Measurements from ENCODE around the gene KRTAP10-12. TPM values are rescaled to one million over a fixed set of nuclear protein-coding genes. Genes with fewer than 3 reads are reported as not detected.
"Not testable (repeated sequence)": the region's sequence is repeated elsewhere in the genome, so short reads cannot be mapped to it uniquely, and the experiment has no call there.

The KRTAP10-12 gene, protein sequence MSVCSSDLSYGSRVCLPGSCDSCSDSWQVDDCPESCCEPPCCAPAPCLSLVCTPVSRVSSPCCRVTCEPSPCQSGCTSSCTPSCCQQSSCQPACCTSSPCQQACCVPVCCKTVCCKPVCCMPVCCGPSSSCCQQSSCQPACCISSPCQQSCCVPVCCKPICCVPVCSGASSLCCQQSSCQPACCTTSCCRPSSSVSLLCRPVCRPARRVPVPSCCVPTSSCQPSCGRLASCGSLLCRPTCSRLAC
- total RNA-seq (2012; rRNA removed) (not detected in 2 replicates), polyA plus RNA-seq (2012; rRNA removed) (not detected in 2 replicates), Bru-seq, nascent RNA (not detected), BruChase-seq, experiment 1, labeled RNA remaining after a 6-hour chase (not detected), BruChase-seq, experiment 2, labeled RNA remaining after a 2-hour chase (not detected)
- not detected in 2 replicates for polyA plus RNA-seq (2012; cell fraction: cytosol; rRNA removed)
- polyA plus RNA-seq (2012; cell fraction: nucleus; rRNA removed; ENCODE audit: low replicate concordance): not detected in 2 replicates
- long read RNA-seq: 0 reads

- H4K5ac ChIP-seq (ENCODE audit: low read depth, low read length); H3K79me1 ChIP-seq (ENCODE audit: low read depth in 1 of 2, low read length in 2 of 2); H3K9ac ChIP-seq (ENCODE audit: low read depth, low read length); H3K4me3 ChIP-seq (ENCODE audit: insufficient read depth, low read depth, low read length); H2AK5ac ChIP-seq (ENCODE audit: low read depth, low read length); H2BK5ac ChIP-seq (ENCODE audit: low read depth, low read length, poor library complexity, severe bottlenecking); H4K8ac ChIP-seq (ENCODE audit: low read depth in 2 of 2, low read length in 2 of 2); H3K4me1 ChIP-seq (ENCODE audit: control insufficient read depth, insufficient read depth, low read length); intact Hi-C loops (cut with micrococcal nuclease); in situ Hi-C loops (cut with MboI; ENCODE audit: low sequenced_read_pairs); H4K20me1 ChIP-seq (ENCODE audit: insufficient read depth, low read length); H2BK20ac ChIP-seq (ENCODE audit: low read depth, low read length); ATAC-seq (ENCODE audit: low read depth); H2BK15ac ChIP-seq (ENCODE audit: low read depth, low read length); H3K27ac ChIP-seq (ENCODE audit: insufficient read depth, low read length); POLR2A ChIA-PET (ENCODE audit: unreplicated experiment); H2BK120ac ChIP-seq (ENCODE audit: low read depth, low read length); BruUV-seq (replicated peaks); H3K9me3 ChIP-seq (ENCODE audit: control insufficient read depth, insufficient read depth, low read length); dilution Hi-C loops (cut with HindIII; ENCODE audit: low sequenced_read_pairs, unreplicated experiment); H2AFZ ChIP-seq (replicated peaks; ENCODE audit: low read length, poor library complexity); H3K56ac ChIP-seq (ENCODE audit: extremely low read depth, insufficient read depth, low read length); H2AK9ac ChIP-seq (replicated peaks; ENCODE audit: low read depth, low read length, poor library complexity); H3K4ac ChIP-seq (ENCODE audit: low read depth, low read length); CTCF ChIA-PET; H4K91ac ChIP-seq (ENCODE audit: insufficient read depth, low read depth, low read length); H3K18ac ChIP-seq (ENCODE audit: low read depth, low read length); H3K9me1 ChIP-seq (ENCODE audit: insufficient read depth, low read length); H3K23ac ChIP-seq (ENCODE audit: low read depth, low read length); H3K14ac ChIP-seq (replicated peaks; ENCODE audit: low read depth, low read length); DNase-seq; H3K4me2 ChIP-seq (ENCODE audit: low read depth, low read length); H3K36me3 ChIP-seq (ENCODE audit: control insufficient read depth, insufficient read depth, low read length): not testable (repeated sequence)
- 24% methylated on average over 8 of the region's 21 CpGs; no CpG with 5 or more reads in 1 of the 2 experiments for WGBS, 2 experiments (ENCODE audit: extremely low coverage in 2 of 2, insufficient read length in 1 of 2)
- H3K27me3 ChIP-seq (ENCODE audit: control insufficient read depth, insufficient read depth, low read length): peaks cover 55% of the 10 kb centered on the region
These were observed at the start of gene KRTAP10-12 for GRCh38 chr21:44697172-44697810. Gene KRTAP10-12, plus strand, starts transcription at chr21:44697172. Its CDS starts 30 bp downstream, at chr21:44697202.
